Stimulated activated CD4-positive, alpha-beta T cell treated with anti-CD3 and anti-CD28 coated beads, Interleukin-4, amount 100 ng/mL, for 48 hours (primary cell): ENCODE measurements around the gene SLC31A2.

ENCODE experiments used
- DNase-seq, 2 donors: peaks; one replicate each; pipeline ENCODE4 v3.0.0-alpha.2; 2020; ENCODE audit warnings: low read depth in 2 of 2

The SLC31A2 gene

DNA sequence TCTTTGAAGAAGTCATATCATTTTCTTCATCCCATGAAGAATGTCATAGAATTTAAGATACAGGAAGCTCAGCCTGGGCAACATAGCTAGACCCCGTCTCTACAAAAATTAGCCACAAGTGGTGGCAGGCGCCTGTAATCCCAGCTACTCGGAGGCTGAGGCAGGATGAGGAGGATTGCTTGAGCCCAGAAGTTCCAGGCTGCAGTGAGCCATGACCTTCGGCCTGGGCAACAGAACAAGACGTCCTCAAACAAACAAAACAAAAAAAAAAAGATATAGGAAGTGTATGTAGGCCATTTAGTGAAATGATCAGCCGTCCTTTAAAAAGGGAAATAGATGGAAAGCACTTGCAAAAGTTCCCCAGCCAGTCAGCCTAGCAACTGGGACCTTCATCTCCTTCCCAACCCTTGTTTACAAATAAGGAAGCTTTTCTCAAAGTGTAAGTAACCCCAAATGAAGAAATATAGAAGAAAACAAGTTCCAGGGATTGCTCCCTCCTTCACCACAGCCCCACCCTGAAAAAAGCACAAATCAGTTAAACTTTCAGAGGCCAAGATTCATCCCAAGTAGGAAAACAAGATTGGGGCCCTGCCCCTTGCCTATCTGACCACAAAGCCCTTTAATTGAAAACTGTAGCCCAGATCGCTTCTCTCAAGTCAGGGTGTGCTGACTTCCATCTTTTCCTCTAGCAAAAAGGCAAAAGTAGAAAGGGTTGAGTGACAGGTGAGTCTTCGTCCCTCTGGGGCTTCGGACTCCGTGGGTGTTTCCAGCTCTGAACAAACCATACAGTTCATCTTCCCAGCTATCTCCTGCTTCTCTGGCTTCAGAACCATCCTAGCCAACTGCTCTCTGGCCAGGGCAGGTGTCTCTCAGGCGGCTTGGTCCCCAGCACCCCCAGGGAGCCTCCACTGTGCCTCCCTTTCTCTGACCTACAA, 1.2 kb downstream of the SLC31A2 start:
- DNase-seq: no peak

DNA sequence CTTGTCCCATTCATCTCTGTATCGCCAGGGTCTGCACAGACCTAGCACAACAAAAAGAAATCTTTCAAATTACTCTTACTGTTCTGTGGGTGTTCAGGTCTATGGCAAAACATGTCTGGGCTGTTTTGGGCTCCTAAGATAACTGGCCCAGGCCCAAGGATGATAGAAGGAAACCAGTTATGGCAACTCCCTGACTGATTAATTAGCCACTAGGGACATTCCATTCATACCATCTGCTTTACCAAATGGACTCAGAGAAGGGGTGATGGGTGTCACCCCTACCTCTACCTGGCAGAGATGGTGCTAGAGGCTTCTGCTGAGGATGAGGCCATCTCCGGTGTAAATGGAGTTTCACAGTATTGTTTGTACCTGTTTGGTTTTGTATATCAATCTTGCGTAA, 1.9 kb downstream of the SLC31A2 start:
- no peak for DNase-seq

DNA sequence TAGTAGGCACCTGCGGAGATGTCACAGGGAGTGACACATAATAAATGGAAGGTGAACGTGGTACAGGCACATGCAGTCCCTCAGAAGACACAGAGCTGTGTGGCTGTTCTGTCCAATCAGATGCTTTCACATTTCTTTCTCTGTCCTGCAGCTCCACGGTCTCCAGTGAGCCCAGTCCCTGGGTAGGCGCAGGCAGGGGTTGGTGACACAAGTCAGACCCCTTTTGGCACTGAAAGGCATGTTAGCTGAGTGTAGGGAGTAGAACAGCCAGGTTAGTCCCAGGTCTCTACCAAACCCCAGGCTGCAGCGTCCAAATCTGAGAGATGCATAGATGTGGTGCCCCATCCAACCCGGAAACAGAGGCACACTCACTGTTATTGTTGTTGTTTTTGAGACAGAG, 2.8 kb downstream of the SLC31A2 start:
- no peak for DNase-seq

DNA sequence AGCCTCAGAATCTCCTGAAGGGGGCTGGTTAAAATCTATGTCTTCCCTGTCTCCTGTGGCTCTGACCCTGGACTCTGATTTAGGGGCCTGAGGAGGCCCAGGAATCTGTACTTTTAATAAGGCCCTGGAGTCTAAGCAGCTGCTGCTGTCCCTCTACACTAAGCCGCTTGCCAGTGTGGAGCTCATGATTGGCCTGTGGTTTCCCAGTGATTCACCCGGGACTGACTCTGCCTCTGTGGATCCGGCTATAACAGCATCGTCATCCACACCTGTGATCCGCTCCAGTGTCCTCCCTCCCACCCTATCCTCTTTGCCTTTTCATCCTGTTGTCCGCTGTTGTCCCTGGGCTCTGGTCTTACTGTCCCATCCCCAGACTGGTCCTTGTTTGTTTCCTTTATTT, 3.7 kb downstream of the SLC31A2 start:
- no peak for DNase-seq

DNA sequence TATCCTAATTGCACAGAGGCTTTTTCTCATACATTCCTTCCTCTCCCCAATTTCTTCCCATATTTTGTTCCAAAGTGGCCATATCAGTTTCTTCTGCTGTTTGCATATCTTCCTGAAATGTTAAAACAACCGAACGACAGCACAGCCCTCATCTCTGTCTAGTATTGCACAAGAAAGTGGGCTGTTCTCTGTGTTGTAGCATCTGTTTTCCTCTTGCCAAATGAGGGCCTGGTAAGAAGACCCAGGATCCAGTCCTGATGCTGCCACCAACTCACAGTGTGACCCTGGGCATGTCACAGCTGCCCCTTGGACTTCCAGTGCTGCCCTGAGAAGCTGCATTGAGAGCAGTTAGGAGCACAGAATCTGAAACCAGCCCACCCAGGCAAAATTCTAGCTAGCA, 4.1 kb downstream of the SLC31A2 start:
- DNase-seq: no peak

DNA sequence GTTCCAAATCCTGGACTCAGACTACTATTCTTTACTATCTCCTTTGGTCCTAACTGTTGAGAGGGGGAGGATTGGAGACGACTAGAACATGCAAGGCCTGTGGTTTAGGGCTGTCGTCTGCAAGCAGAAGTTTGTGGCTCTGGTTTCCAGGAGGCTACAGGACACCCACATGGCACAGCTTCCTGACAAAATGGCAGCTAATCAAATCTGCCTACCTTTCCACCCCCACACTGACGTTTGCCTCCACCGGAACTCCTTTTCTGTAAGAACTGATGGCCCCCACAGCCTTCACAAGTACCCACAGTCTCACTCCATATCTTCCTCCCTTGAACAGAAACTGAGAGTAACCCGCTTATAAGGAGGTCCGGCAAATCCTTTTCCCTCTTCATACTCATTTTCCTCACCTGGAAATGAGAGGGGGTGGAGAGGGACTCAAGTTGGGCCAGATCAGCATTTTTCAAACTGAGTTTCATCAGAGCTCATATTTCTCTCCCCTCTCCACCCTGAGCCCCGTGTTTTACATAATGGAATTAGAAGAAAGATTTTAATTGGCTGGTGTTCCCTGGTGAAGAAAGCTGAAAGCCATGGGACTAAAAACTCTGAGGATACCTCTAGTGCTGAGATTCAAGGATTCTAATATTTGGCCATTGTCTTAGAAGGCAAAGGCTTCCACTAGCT, 5.2 kb downstream of the SLC31A2 start:
- peak; percentile 15 to 34 for DNase-seq

DNA sequence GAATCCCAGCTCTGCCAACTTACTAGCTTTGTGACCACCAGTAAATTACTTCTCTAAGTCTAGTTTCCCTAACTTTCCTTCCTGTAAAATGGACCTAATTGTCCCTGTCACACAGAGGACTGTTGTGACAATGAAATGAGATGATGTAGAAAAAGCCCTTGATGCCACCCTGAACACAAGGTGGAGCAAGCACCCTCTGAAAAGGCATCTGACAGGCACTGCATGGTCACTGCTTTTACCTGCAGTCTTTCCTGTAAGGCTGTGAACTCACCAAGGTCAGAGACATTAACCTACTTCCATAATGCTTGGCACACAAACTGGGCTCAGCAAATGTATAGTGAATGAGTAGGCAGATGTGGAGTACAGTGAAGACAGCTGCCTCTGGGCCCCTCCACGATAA, 6.1 kb downstream of the SLC31A2 start:
- DNase-seq: no peak

DNA sequence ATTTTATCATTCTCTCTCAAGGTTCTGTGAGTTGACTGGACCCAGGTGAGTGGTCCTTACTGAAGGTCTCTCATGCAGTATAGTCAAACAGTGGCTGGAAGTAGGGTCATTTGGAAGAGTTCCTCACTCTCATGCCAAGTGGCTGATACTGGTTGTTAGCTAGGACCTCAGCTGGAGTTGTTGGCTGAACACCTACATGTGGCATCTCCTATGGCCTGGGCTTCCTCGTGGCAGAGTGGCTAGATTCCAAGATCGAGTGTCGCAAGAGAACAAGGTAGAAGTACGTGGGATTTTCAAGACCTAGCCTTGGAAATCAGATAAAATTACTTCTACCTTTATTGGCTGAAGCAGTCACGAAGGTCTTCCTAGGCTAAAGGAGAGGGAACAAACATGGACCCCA, 7.6 kb downstream of the SLC31A2 start:
- DNase-seq: no peak

DNA sequence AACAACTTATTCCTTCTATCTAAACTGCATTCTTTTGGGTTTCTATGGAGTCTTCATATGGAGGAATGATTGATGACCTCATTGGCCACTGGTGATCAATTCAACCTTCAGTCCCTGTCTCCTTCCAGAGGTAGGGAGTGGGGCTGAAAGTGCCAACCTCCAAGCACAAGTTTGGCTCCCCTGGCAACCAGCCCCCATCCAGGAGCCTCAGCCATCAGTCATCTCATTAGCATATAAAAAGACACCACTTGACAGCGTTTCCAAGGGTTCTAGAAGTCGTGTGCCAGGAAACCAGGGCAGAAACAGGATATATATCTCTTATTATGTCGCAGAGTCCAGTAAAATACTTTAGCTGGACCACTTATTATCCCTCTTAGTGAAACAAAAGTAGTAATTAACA, 9.8 kb downstream of the SLC31A2 start:
- no peak for DNase-seq

DNA sequence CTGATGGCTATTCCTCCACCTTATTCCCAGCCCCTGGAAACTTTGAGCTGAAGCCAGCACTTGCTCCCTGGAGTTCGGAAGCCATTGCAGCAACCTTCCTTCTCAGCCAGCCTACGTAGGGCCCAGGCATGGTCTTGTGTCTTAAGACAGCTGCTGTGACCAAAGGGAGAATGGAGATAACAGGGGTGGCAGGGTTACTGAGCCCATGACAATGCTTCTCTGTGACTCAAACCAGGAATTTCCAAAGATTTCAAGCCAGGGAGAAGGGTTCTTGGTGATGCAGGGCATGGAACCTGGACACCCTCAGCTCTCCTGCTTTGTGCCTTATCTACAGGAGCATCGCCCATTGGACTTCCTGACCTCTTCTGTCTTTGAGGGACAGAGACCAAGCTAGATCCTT, 12.2 kb downstream of the SLC31A2 start:
- DNase-seq: no peak

DNA sequence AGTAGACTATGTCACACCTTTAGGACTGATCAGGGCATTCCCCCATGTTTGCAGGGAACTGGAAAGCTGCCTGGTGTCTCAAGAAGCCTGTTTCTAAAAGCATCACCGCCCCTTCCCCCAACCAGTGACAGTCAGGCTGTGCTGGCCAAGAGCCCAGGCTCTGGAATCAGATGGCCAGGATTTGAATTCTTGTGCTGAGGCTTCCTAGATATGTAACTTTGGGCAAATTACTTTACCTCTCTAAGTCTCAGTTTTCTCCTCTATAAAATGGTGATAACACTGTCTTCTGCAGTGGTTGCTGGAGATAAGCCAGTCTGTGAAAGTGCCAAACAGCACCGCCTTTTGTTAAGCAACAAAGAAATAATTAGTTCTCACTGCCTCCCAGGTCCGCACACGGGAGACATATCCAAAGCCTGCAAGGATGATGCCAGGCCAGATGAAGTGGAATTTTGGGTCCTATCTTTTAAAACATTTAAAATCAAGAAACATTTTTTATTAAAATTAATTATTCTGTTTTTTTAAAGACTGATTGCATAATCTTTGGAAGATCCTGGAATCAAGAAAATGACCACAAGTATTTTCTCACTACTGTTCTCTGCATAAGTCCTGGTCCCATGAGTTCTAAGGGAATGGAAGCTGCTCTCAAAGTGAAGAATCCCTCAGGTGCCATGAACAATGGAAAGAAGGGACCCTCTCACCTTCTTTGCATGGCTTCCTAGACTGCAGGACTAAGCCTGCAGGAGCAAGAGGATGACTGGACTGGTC, 13.9 kb downstream of the SLC31A2 start:
- no peak for DNase-seq

DNA sequence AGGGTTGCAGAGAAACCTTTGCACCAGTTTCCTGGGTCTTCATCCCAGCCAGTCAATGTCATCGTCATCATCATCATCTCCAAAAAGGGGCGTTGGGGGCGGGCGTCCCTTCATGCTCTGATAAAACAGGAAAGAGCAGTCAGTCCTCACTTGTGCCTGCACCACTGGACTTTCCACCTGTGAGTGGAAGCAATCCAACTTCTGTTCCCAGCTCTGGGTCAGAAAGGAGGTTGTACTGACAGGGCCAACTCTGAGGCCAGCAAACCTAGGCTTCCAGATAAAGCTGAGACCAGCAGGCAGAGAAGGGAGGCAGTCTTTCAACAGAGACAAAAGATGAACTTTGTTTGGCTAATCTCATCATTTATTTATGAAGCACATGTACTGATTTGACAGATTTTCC, 15.2 kb downstream of the SLC31A2 start:
- no peak for DNase-seq

DNA sequence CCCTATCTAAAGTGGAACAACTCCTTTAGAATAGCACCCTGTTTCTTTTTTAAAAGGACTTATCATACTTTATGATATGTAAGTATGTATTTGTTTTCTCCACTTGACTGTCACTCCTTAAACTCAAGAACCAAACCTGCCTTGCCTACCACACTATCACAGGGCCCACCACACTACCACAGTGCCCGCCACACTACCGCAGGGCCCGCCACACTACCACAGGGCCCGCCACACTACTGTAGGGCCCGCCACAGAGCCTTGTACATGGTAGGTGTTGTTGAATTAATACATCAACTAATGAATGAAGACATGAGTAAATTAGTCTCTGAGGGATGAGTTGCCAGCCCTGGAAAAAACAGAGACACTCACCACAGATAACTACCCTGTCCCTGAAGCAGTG, 18.0 kb downstream of the SLC31A2 start:
- DNase-seq: no peak

DNA sequence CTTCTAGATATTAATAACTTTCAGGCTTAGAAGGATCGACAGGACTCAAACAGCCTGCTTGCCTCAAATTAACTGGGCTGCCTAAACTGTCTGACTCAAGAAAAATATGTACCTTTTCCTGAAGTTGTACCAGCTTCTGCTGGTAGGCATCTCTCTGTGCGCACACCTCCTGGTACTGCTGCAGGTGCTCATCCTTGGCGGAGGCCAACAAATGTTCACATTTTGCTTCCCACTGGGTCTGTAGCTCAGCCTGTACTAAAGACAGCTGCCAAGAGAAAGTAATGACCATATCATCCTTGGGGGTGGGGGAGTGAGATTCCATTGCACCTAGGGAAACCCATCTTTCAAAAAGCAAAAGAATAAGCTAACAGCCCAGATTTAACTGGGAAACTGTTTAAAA, 22.5 kb downstream of the SLC31A2 start:
- DNase-seq: no peak

DNA sequence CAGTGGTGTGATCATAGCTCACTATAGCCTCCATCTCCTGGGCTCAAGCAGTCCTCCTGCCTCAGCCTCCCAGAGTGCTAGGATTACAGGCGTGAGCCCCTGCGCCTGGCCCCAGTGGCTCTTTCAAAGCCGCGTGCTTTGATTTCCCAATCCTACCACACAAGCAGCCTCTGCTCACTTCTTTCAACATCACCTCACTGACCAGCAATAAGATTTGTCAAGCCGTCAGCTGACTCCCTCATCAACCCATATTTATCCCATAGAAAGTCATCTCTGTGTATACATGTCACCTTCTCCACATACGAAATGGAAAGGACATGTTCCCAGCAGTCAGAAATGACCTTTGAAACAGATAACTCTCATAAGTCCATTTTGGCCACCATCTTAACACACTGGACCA, 26.0 kb downstream of the SLC31A2 start:
- DNase-seq: no peak

DNA sequence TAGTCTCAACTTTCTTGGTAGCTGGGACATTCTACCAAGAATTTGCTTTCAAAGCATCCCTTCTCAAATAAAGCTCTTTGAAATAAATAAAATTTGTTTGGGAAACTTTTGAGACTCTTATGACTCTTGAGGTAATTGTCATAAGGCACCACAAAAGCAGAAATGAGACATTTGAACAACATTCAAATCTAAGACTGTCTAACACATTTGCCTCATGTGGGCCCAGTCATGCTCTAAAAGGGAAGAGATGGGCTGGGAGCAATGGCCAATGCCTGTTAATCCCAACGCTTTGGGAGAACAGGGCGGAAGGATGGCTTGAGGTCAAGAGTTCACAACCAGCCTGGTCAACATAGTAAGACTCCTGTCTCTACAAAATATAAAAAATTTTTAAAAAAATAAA, 26.4 kb downstream of the SLC31A2 start:
- DNase-seq: no peak

DNA sequence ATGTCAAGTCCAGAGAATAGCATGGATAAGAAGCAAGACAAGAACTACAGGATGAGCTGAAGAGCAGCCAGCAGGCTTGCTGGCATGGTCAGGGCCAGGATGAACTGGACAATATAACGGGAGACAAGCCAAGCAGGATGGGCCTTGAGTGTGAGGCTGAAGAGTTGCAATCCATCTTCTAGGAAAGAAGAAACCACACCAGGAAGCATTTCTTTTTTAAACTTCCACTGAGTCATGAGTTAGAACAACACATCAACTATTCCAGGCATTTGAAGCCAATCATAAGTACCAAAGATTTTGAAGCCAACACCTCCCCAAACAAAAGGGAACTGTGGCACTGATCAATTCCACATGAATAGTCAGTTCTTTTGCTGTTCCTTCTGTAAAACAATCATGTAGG, 27.3 kb downstream of the SLC31A2 start:
- DNase-seq: no peak

DNA sequence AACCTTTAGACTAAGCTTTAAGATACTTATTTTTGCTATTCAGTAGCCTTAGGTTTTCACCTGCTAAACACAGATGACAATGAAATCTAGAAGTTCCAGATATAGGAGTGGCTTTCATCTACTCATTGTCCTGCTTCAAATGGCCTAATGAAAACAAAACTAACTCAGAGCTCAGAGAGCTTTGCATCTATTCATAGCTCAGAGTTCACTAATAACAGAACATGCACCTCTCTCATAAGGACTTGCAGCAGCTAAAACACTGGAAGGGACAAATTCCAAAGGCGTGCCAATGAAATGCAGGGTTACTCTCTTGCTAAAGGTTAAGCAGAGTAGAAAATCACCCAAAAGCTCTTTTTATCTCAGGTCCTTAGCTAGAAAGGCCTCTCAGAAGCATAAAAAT, 29.0 kb downstream of the SLC31A2 start:
- no peak for DNase-seq

DNA sequence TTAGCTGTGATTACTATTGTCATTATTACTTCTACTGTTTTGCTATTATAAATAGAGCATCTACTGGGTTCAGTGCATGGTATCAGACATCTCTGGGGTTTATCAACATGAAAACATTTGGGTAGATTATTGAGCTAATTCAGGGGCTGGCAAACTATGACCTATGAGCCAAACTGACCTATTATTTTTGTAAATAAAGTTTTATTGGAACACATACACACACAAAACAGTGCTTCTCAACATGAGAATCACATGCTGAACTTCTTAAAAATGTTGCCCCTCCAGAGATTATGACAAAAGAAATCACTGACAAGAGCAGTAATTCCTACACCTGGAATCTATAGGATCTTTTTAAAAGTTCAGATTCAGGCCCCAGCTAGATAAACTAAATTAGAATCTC, 30.4 kb downstream of the SLC31A2 start:
- no peak for DNase-seq

DNA sequence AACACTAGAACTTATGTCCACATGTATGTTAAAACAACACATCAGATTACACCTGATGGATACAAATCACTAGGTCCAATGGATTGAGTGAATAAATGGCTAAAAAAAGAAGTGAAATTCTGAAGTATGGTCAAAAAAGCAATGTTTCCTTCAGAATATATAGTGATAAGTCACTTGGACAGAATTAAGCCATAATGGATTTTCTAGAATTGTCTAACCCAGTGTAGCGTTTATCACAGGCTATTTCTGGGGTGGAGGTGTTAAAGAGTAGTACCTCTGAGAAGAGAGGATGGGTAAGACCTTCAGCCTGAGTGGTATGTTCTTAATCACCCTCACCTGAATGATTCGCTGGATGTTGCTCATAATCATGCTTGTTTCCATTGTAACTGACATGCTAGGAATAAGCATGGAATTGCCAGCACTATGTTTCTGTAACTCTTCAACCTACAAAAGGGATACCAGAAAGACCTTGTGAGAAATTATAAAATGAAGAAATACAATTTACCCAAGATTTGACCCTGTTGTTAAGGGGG, 33.2 kb downstream of the SLC31A2 start:
- no peak for DNase-seq

DNA sequence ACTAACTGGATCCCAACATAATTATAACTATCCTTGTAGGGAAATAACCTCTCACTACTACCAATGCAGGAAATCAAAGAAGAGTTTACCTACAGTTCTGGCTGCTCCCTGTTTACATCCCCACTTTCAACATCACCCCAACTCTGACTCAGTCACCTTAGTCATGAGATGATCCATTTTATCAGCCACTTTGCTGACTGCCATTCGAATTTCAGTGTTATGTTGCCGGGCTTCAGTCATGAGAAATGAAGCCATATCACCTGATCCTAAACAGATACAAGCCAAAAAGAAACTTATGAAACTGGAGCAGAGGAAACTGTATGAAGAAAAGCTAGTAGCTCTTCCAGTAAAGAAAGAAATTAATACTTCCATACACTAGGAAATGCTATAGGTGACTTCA, 33.7 kb downstream of the SLC31A2 start:
- no peak for DNase-seq

DNA sequence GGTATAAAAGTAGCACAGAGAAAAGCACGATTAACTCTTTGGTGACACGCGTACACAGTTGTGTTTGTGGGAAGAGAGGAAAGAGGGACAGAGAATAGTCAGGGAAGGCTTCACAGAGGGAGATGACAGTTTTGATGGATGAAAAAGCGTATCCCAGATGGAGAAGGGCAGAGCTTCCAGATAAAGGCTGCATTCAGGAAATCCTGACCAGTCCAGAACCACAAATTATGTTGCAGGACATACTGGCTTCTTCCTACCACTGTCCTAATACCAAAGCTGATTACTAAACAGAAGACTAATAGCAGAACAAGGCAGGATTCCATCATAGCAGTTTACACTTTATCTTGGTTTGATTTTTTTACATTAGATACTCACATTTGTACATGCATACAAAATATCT, 34.5 kb downstream of the SLC31A2 start:
- no peak for DNase-seq
